HepG2 (cell line): ENCODE measurements around the gene PSMA7. TPM values are rescaled to one million over a fixed set of nuclear protein-coding genes. Genes with fewer than 3 reads are reported as not detected.

ENCODE experiments used
- TFE3 ChIP-seq: IDR thresholded peaks from 2 replicates; pipeline ENCODE4 v1.6.1; 2016
- ZHX2 ChIP-seq, 2 experiments: sonication (generic) in 1 of 2; formaldehyde crosslinking in 1 of 2; IDR thresholded peaks; 2 replicates each; pipeline versions ENCODE4 v1.6.1 to v1.9.0; 2014 to 2022; ENCODE audit warnings: antibody characterized with exemption in 1 of 2, borderline replicate concordance in 1 of 2, inconsistent platforms in 1 of 2, low read depth in 1 of 2, missing genetic modification reagents in 1 of 2
- ZMYM2 ChIP-seq: sonication (generic); formaldehyde crosslinking; IDR thresholded peaks from 2 replicates; pipeline ENCODE4 v1.8.0; 2022; ENCODE audit warnings: mild to moderate bottlenecking, missing genetic modification reagents
- ZMYM3 ChIP-seq: sonication (generic); formaldehyde crosslinking; IDR thresholded peaks from 2 replicates; pipeline ENCODE4 v1.5.1; 2020; ENCODE audit warnings: mild to moderate bottlenecking, missing genetic modification reagents
- ZNF644 ChIP-seq: IDR thresholded peaks from 2 replicates; pipeline ENCODE4 v1.6.1; 2016; ENCODE audit warnings: low read depth
- ZNF749 ChIP-seq: sonication (generic); formaldehyde crosslinking; IDR thresholded peaks from 2 replicates; pipeline ENCODE4 v1.8.0; 2022; ENCODE audit warnings: mild to moderate bottlenecking, missing genetic modification reagents, moderate library complexity, borderline replicate concordance
- ZNF883 ChIP-seq: sonication (generic); formaldehyde crosslinking; IDR thresholded peaks from 2 replicates; pipeline ENCODE4 v1.5.1; 2020; ENCODE audit warnings: mild to moderate bottlenecking, missing genetic modification reagents; ENCODE audit errors: not compliant biosample characterization
- polyA plus RNA-seq, 8 experiments: library from polyadenylated mRNA; depleted of rRNA in 3 of 8; stranded (reverse) in 7 of 8; unstranded in 1 of 8; fragments of >200 nt; fragmentation: Illumina TruSeq in 4 of 8; extraction: Trizol in 4 of 8; gene quantifications; 2 replicates each; pipeline versions ENCODE4 v1.2.1 to v1.2.3, GENCODE V29; 2011 to 2016; ENCODE audit warnings: low read depth in 4 of 8, missing spikeins in 1 of 8, mixed read lengths in 1 of 8; ENCODE audit not compliant: insufficient read depth in 1 of 8
- total RNA-seq, 5 experiments: library from RNA; depleted of rRNA; stranded (reverse); fragments of >200 nt; fragmentation: Illumina TruSeq; extraction: Trizol; gene quantifications; 2 replicates each; pipeline ENCODE4 v1.2.3, GENCODE V29; 2016; ENCODE audit warnings: low read depth in 1 of 5
- TF ChIP-seq, protein P1 (sequence below): sonication (generic); formaldehyde crosslinking; IDR thresholded peaks from 2 replicates; pipeline ENCODE4 v1.4.0; 2020; ENCODE audit warnings: mild to moderate bottlenecking, missing genetic modification reagents
- TF ChIP-seq, protein P2 (sequence below): sonication (generic); formaldehyde crosslinking; conservative IDR thresholded peaks from 2 replicates; pipeline ENCODE4 v1.4.0; 2020; ENCODE audit warnings: mild to moderate bottlenecking, missing genetic modification reagents, moderate library complexity
- TF ChIP-seq, protein P3 (sequence below), 2 experiments: sonication (generic) in 1 of 2; formaldehyde crosslinking in 1 of 2; IDR thresholded peaks; 2 replicates each; pipeline versions ENCODE4 v1.4.0 to v1.6.1; 2018 to 2020; ENCODE audit warnings: missing genetic modification reagents in 2 of 2, borderline replicate concordance in 1 of 2, low read depth in 1 of 2, mild to moderate bottlenecking in 1 of 2, missing biosample characterization in 1 of 2

PSMA7 gene
- total and polyA plus RNA-seq, 2 of the 13 experiments (the other 11 are each of a cell fraction or from before 2014, with no cell fraction given): 531 to 631 TPM

- TF ChIP-seq ZHX2 (IDR thresholded peaks at IDR 0.05; ENCODE audit: low read depth) (peak; percentile 15; the same call in 1 of the 2 replicates), ZHX2 (CRISPR knock-in tag; IDR thresholded peaks at IDR 0.05; ENCODE audit: borderline replicate concordance) (peak; percentile 14; the same call in 1 of the 2 replicates), ZNF644 (CRISPR knock-in tag) (no peak), ZMYM3 (CRISPR knock-in tag) (peak; percentile 65), ZNF883 (peak; percentile 69), TFE3 (peak; percentile 4; the same call in 1 of the 2 replicates), ZMYM2 (CRISPR knock-in tag) (0 out of 2 replicates have a peak, but pooled peaks have one; percentile 47), ZNF749 (no peak; the same call in 1 of the 2 replicates)
- TF ChIP-seq, protein P1, sequence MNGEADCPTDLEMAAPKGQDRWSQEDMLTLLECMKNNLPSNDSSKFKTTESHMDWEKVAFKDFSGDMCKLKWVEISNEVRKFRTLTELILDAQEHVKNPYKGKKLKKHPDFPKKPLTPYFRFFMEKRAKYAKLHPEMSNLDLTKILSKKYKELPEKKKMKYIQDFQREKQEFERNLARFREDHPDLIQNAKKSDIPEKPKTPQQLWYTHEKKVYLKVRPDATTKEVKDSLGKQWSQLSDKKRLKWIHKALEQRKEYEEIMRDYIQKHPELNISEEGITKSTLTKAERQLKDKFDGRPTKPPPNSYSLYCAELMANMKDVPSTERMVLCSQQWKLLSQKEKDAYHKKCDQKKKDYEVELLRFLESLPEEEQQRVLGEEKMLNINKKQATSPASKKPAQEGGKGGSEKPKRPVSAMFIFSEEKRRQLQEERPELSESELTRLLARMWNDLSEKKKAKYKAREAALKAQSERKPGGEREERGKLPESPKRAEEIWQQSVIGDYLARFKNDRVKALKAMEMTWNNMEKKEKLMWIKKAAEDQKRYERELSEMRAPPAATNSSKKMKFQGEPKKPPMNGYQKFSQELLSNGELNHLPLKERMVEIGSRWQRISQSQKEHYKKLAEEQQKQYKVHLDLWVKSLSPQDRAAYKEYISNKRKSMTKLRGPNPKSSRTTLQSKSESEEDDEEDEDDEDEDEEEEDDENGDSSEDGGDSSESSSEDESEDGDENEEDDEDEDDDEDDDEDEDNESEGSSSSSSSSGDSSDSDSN (CRISPR knock-in tag): peak; percentile 77
- TF ChIP-seq, protein P2, sequence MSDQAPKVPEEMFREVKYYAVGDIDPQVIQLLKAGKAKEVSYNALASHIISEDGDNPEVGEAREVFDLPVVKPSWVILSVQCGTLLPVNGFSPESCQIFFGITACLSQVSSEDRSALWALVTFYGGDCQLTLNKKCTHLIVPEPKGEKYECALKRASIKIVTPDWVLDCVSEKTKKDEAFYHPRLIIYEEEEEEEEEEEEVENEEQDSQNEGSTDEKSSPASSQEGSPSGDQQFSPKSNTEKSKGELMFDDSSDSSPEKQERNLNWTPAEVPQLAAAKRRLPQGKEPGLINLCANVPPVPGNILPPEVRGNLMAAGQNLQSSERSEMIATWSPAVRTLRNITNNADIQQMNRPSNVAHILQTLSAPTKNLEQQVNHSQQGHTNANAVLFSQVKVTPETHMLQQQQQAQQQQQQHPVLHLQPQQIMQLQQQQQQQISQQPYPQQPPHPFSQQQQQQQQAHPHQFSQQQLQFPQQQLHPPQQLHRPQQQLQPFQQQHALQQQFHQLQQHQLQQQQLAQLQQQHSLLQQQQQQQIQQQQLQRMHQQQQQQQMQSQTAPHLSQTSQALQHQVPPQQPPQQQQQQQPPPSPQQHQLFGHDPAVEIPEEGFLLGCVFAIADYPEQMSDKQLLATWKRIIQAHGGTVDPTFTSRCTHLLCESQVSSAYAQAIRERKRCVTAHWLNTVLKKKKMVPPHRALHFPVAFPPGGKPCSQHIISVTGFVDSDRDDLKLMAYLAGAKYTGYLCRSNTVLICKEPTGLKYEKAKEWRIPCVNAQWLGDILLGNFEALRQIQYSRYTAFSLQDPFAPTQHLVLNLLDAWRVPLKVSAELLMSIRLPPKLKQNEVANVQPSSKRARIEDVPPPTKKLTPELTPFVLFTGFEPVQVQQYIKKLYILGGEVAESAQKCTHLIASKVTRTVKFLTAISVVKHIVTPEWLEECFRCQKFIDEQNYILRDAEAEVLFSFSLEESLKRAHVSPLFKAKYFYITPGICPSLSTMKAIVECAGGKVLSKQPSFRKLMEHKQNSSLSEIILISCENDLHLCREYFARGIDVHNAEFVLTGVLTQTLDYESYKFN (CRISPR knock-in tag): no peak; the same call in none of the 2 replicates
- TF ChIP-seq, protein P3, sequence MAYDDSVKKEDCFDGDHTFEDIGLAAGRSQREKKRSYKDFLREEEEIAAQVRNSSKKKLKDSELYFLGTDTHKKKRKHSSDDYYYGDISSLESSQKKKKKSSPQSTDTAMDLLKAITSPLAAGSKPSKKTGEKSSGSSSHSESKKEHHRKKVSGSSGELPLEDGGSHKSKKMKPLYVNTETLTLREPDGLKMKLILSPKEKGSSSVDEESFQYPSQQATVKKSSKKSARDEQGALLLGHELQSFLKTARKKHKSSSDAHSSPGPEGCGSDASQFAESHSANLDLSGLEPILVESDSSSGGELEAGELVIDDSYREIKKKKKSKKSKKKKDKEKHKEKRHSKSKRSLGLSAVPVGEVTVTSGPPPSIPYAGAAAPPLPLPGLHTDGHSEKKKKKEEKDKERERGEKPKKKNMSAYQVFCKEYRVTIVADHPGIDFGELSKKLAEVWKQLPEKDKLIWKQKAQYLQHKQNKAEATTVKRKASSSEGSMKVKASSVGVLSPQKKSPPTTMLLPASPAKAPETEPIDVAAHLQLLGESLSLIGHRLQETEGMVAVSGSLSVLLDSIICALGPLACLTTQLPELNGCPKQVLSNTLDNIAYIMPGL (CRISPR knock-in tag; IDR thresholded peaks at IDR 0.05; ENCODE audit: borderline replicate concordance in 1 of 2, low read depth in 1 of 2): 0 out of 4 replicates have a peak, but pooled peaks of 1 of the 2 experiments have one; percentile 20
Measured at GRCh38 chr20:62120990-62121775, 22.0 kb downstream of the PSMA7 start (continued).
